Fibroblast of skin of right biceps (primary cell): ENCODE data around the gene KRTAP10-4.
"Not testable (repeated sequence)": the region's sequence is repeated elsewhere in the genome, so short reads cannot be mapped to it uniquely, and the experiment has no call there.

ENCODE experiments used
- DNase-seq: peaks from one replicate; pipeline ENCODE4 v3.0.0-alpha.2; 2013

The KRTAP10-4 gene

GRCh38 chr21:44558695-44559094 lies 14.8 kb upstream of the KRTAP10-4 start, which contains the start of gene KRTAP10-3:
TSS of gene KRTAP10-3 (minus strand) at chr21:44558795. CDS start at chr21:44558715, 80 bp downstream.
- DNase-seq: no peak

- no peak for DNase-seq
Observed at GRCh38 chr21:44564099-44564498, 9.4 kb upstream of the KRTAP10-4 start.

- DNase-seq: no peak
Observed at GRCh38 chr21:44564886-44565598, 8.5 kb upstream of the KRTAP10-4 start.

- DNase-seq: no peak
Observed at GRCh38 chr21:44566403-44566802, 7.1 kb upstream of the KRTAP10-4 start.

GRCh38 chr21:44567481-44568171 lies 5.9 kb upstream of the KRTAP10-4 start:
- DNase-seq: no peak

- DNase-seq: no peak
Observed at GRCh38 chr21:44568261-44568660, 5.3 kb upstream of the KRTAP10-4 start.

- peak; percentile 16 for DNase-seq
Observed at GRCh38 chr21:44568667-44569556, 4.6 kb upstream of the KRTAP10-4 start.

GRCh38 chr21:44569861-44570517 lies 3.5 kb upstream of the KRTAP10-4 start:
- no peak for DNase-seq

- no peak for DNase-seq
Observed at GRCh38 chr21:44571296-44571695, 2.2 kb upstream of the KRTAP10-4 start.

- no peak for DNase-seq
Observed at GRCh38 chr21:44571844-44572782, 1.4 kb upstream of the KRTAP10-4 start.

GRCh38 chr21:44572959-44573583 lies 458 bp upstream of the KRTAP10-4 start:
- no peak for DNase-seq

- no peak for DNase-seq
Observed at GRCh38 chr21:44574457-44575306, 1.2 kb downstream of the KRTAP10-4 start.

- no peak for DNase-seq
Observed at GRCh38 chr21:44575307-44576024, 1.9 kb downstream of the KRTAP10-4 start.

- DNase-seq: no peak
Observed at GRCh38 chr21:44576025-44576420, 2.5 kb downstream of the KRTAP10-4 start.

GRCh38 chr21:44578371-44579055 lies 5.0 kb downstream of the KRTAP10-4 start:
- no peak for DNase-seq

- no peak for DNase-seq
Observed at GRCh38 chr21:44579056-44579832, 5.7 kb downstream of the KRTAP10-4 start.

GRCh38 chr21:44579833-44580144 lies 6.3 kb downstream of the KRTAP10-4 start:
- no peak for DNase-seq

- not testable (repeated sequence) for DNase-seq
Observed at GRCh38 chr21:44580231-44580821, 6.8 kb downstream of the KRTAP10-4 start, which contains the start of gene KRTAP10-5. TSS of gene KRTAP10-5 (minus strand) at chr21:44580604. CDS start at chr21:44580578, 26 bp downstream.
